Keratinocyte (primary cell): ENCODE measurements around the gene CCNB3. TPM values are rescaled to one million over a fixed set of nuclear protein-coding genes. Genes with fewer than 3 reads are reported as not detected.

ENCODE experiments used
- DNase-seq: peaks from one replicate; pipeline ENCODE4 v3.0.0-alpha.2; 2011; ENCODE audit warnings: low read depth, missing footprints, low spot score
- FAIRE-seq: peaks from 2 replicates; lab custom pipeline; 2011; peaks lifted over from hg19 to GRCh38; lab: Jason Lieb, UNC
- H2AFZ ChIP-seq: 2 replicates; pipeline ENCODE4 v1.6.0; 2012; ENCODE audit warnings: low read length, control low read depth, inconsistent platforms; ENCODE audit not compliant: control insufficient read depth
- H3K27ac ChIP-seq: 2 replicates; pipeline ENCODE4 v1.5.1; 2011; ENCODE audit warnings: low read length; ENCODE audit not compliant: control insufficient read depth, insufficient read depth
- H3K27me3 ChIP-seq: 3 replicates; pipeline ENCODE4 v1.6.0; 2011; ENCODE audit warnings: low read length; ENCODE audit not compliant: control insufficient read depth, insufficient read depth; ENCODE audit errors: extremely low read depth
- H3K36me3 ChIP-seq, 2 experiments: 2 replicates in 1 of 2; 3 replicates in 1 of 2; pipeline ENCODE4 v1.5.1; 2011; ENCODE audit warnings: low read length in 2 of 2, mild to moderate bottlenecking in 1 of 2; ENCODE audit not compliant: control insufficient read depth in 2 of 2, insufficient read depth in 2 of 2; ENCODE audit errors: extremely low read depth in 1 of 2
- H3K4me1 ChIP-seq: 3 replicates; pipeline ENCODE4 v1.5.1; 2011; ENCODE audit warnings: low read length; ENCODE audit not compliant: control insufficient read depth, insufficient read depth; ENCODE audit errors: extremely low read depth
- H3K4me2 ChIP-seq: 3 replicates; pipeline ENCODE4 v1.6.0; 2011; ENCODE audit warnings: low read depth, low read length; ENCODE audit not compliant: control insufficient read depth, insufficient read depth; ENCODE audit errors: extremely low read depth
- H3K4me3 ChIP-seq, 3 experiments: fragments of 200-600 bp in 1 of 3; sonication (generic) in 1 of 3; 2 replicates in 2 of 3; 3 replicates in 1 of 3; pipeline ENCODE4 v1.5.1; 2011 to 2016; ENCODE audit warnings: low read length in 3 of 3, mild to moderate bottlenecking in 3 of 3, control low read depth in 2 of 3, inconsistent platforms in 1 of 3, low read depth in 1 of 3, mixed read lengths in 1 of 3, mixed run types in 1 of 3, moderate library complexity in 1 of 3; ENCODE audit not compliant: control insufficient read depth in 2 of 3, insufficient read depth in 2 of 3; ENCODE audit errors: extremely low read depth in 1 of 3
- H3K79me2 ChIP-seq: 2 replicates; pipeline ENCODE4 v1.6.0; 2012; ENCODE audit warnings: low read length; ENCODE audit not compliant: control insufficient read depth, insufficient read depth
- H3K9ac ChIP-seq: 3 replicates; pipeline ENCODE4 v1.6.0; 2011; ENCODE audit warnings: low read length; ENCODE audit not compliant: control insufficient read depth, insufficient read depth; ENCODE audit errors: extremely low read depth
- H3K9me1 ChIP-seq: 3 replicates; pipeline ENCODE4 v1.6.0; 2011; ENCODE audit warnings: low read length; ENCODE audit not compliant: control insufficient read depth, insufficient read depth; ENCODE audit errors: extremely low read depth
- H3K9me3 ChIP-seq: 2 replicates; pipeline ENCODE4 v1.5.1; 2012; ENCODE audit warnings: low read depth, low read length; ENCODE audit not compliant: control insufficient read depth
- H4K20me1 ChIP-seq: 3 replicates; pipeline ENCODE4 v1.6.0; 2011; ENCODE audit warnings: low read length; ENCODE audit not compliant: control insufficient read depth, insufficient read depth; ENCODE audit errors: extremely low read depth
- CTCF ChIP-seq, 3 experiments: IDR thresholded peaks in 1 of 3; conservative IDR thresholded peaks in 1 of 3; optimal IDR thresholded peaks in 1 of 3; 2 replicates in 2 of 3; 3 replicates in 1 of 3; pipeline versions ENCODE3 to v1.5.1; 2011; ENCODE audit warnings: low read length in 3 of 3, mild to moderate bottlenecking in 3 of 3, moderate library complexity in 2 of 3, control low read depth in 1 of 3, inconsistent platforms in 1 of 3; ENCODE audit not compliant: insufficient read depth in 2 of 3; ENCODE audit errors: extremely low read depth in 1 of 3
- EZH2 ChIP-seq: IDR thresholded peaks from one replicate; pipeline ENCODE4 v1.6.1; 2012; ENCODE audit warnings: inconsistent platforms, mild to moderate bottlenecking, low read length, moderate library complexity
- dilution Hi-C: fragments of 300-500 bp; cut with MboI; formaldehyde crosslinking; loops from one replicate; pipeline ENCODE4 v1.7.0; 2020; ENCODE audit warnings: low sequenced_read_pairs; ENCODE audit not compliant: extremely low pct_ligation_motif_present
- polyA plus RNA-seq, 5 experiments: library from polyadenylated mRNA; depleted of rRNA in 3 of 5; stranded (reverse) in 3 of 5; stranded (forward) in 1 of 5; unstranded in 1 of 5; fragments of >200 nt; gene quantifications; 1 replicate in 1 of 5; 2 replicates in 3 of 5; 3 replicates in 1 of 5; pipeline versions ENCODE4 v1.2.1 to v1.2.3, GENCODE V29; 2011 to 2012; ENCODE audit warnings: missing spikeins in 2 of 5, low read depth in 1 of 5, low replicate concordance in 1 of 5

Gene CCNB3
- polyA plus RNA-seq, 1 donor (not counting 4 experiments of a cell fraction or from before 2014, with no cell fraction given), result 0.72 TPM

- Histone ChIP-seq H3K4me2 (no peak overlapping the region), H2AFZ (no peak overlapping the region), H3K79me2 (no peaks in the 10 kb centered on the region), H3K9me3 (no peaks in the 10 kb centered on the region), H4K20me1 (no peaks in the 10 kb centered on the region), H3K9ac (no peak overlapping the region), H3K4me1 (no peaks in the 10 kb centered on the region), H3K27me3 (no peaks in the 10 kb centered on the region), H3K4me3 (no peak overlapping the region), H3K27ac (no peak overlapping the region), H3K9me1 (no peaks in the 10 kb centered on the region), H3K36me3 (no peaks in the 10 kb centered on the region)
- DNase-seq, result no peak
- dilution Hi-C loops, result no loop called here
- FAIRE-seq, result no peak
- TF ChIP-seq CTCF (optimal IDR thresholded peaks at IDR 0.05 in 1 of 3, IDR thresholded peaks at IDR 0.05 in 1 of 3, conservative IDR thresholded peaks at IDR 0.05 in 1 of 3; ENCODE audit: extremely low read depth in 1 of 3, insufficient read depth in 2 of 3, low read length in 3 of 3), result no peak
- no peak for TF ChIP-seq EZH2
These were observed 36.3 kb upstream of the CCNB3 start for GRCh38 chrX:50168241-50168687.

GRCh38 chrX:50169717-50170116 lies 34.8 kb upstream of the CCNB3 start:
- no peaks in the 10 kb centered on the region for H4K20me1 ChIP-seq
- no peaks in the 10 kb centered on the region for H3K79me2 ChIP-seq
- H2AFZ ChIP-seq, result no peak overlapping the region
- TF ChIP-seq EZH2 (no peak), CTCF (optimal IDR thresholded peaks at IDR 0.05 in 1 of 3, IDR thresholded peaks at IDR 0.05 in 1 of 3, conservative IDR thresholded peaks at IDR 0.05 in 1 of 3; ENCODE audit: extremely low read depth in 1 of 3, insufficient read depth in 2 of 3, low read length in 3 of 3) (no peak)
- no peaks in the 10 kb centered on the region for H3K9me3 ChIP-seq
- no peak for DNase-seq
- H3K9ac ChIP-seq, result no peak overlapping the region
- no peaks in the 10 kb centered on the region for H3K9me1 ChIP-seq
- dilution Hi-C loops, result no loop called here
- no peaks in the 10 kb centered on the region for H3K36me3 ChIP-seq
- H3K4me2 ChIP-seq, result no peak overlapping the region
- H3K4me3 ChIP-seq, result no peak overlapping the region
- FAIRE-seq, result no peak
- H3K4me1 ChIP-seq, result no peaks in the 10 kb centered on the region
- H3K27ac ChIP-seq, result no peak overlapping the region
- H3K27me3 ChIP-seq, result no peaks in the 10 kb centered on the region
